Trophoblast cell (in vitro differentiated cells and primary cell): ENCODE data around the gene CNPY1.
"Not testable (repeated sequence)": the region's sequence is repeated elsewhere in the genome, so short reads cannot be mapped to it uniquely, and the experiment has no call there.

Experiments used
- DNase-seq, 2 donors: peaks; one replicate each; pipeline ENCODE4 v3.0.0-alpha.2; 2016
- H2AFZ ChIP-seq: 2 replicates; pipeline ENCODE4 v1.6.1; 2013; ENCODE audit warnings: low read length, moderate library complexity, mild to moderate bottlenecking; ENCODE audit not compliant: insufficient read depth, poor library complexity
- H2AK5ac ChIP-seq: 2 replicates; pipeline ENCODE4 v1.6.1; 2013; ENCODE audit warnings: mild to moderate bottlenecking, low read length
- H2BK120ac ChIP-seq: 2 replicates; pipeline ENCODE4 v1.6.1; 2013; ENCODE audit warnings: low read length, mild to moderate bottlenecking, moderate library complexity; ENCODE audit not compliant: insufficient read depth, poor library complexity
- H2BK12ac ChIP-seq: 2 replicates; pipeline ENCODE4 v1.6.1; 2013; ENCODE audit warnings: mild to moderate bottlenecking, low read length, moderate library complexity
- H2BK5ac ChIP-seq: 2 replicates; pipeline ENCODE4 v1.6.1; 2013; ENCODE audit warnings: low read length, low read depth, moderate library complexity, mild to moderate bottlenecking; ENCODE audit not compliant: poor library complexity
- H3K14ac ChIP-seq: 2 replicates; pipeline ENCODE4 v1.6.1; 2013; ENCODE audit warnings: mild to moderate bottlenecking, low read length
- H3K18ac ChIP-seq: 2 replicates; pipeline ENCODE4 v1.6.1; 2013; ENCODE audit warnings: mild to moderate bottlenecking, low read length
- H3K23ac ChIP-seq: 2 replicates; pipeline ENCODE4 v1.6.1; 2013; ENCODE audit warnings: low read length
- H3K27ac ChIP-seq: 2 replicates; pipeline ENCODE4 v1.5.1; 2013; ENCODE audit warnings: low read depth, mild to moderate bottlenecking, inconsistent platforms, low read length, moderate library complexity
- H3K27me3 ChIP-seq: 2 replicates; pipeline ENCODE4 v1.6.1; 2013; ENCODE audit warnings: inconsistent platforms, mild to moderate bottlenecking, low read length, moderate library complexity; ENCODE audit not compliant: insufficient read depth
- H3K36me3 ChIP-seq, 2 experiments: 1 replicate in 1 of 2; 2 replicates in 1 of 2; pipeline ENCODE4 v1.6.1; 2013; ENCODE audit warnings: low read length in 2 of 2, mild to moderate bottlenecking in 2 of 2, moderate library complexity in 1 of 2; ENCODE audit not compliant: insufficient read depth in 2 of 2, control insufficient read depth in 1 of 2
- H3K4ac ChIP-seq: 2 replicates; pipeline ENCODE4 v1.6.1; 2013; ENCODE audit warnings: low read depth, mild to moderate bottlenecking, low read length, moderate library complexity
- H3K4me1 ChIP-seq, 2 experiments: 1 replicate in 1 of 2; 2 replicates in 1 of 2; pipeline ENCODE4 v1.6.1; 2013; ENCODE audit warnings: low read length in 2 of 2, mild to moderate bottlenecking in 2 of 2, moderate library complexity in 1 of 2; ENCODE audit not compliant: insufficient read depth in 2 of 2, control insufficient read depth in 1 of 2
- H3K4me2 ChIP-seq: 2 replicates; pipeline ENCODE4 v1.6.1; 2013; ENCODE audit warnings: inconsistent platforms, mild to moderate bottlenecking, low read length, moderate library complexity
- H3K4me3 ChIP-seq: 2 replicates; pipeline ENCODE4 v1.5.1; 2013; ENCODE audit warnings: mild to moderate bottlenecking, low read depth, low read length, inconsistent platforms
- H3K79me1 ChIP-seq: one replicate; pipeline ENCODE4 v1.6.1; 2013; ENCODE audit warnings: low read length
- H3K79me2 ChIP-seq: 2 replicates; pipeline ENCODE4 v1.6.1; 2013; ENCODE audit warnings: low read length, mild to moderate bottlenecking; ENCODE audit not compliant: control insufficient read depth, insufficient read depth, poor library complexity
- H3K9ac ChIP-seq: 2 replicates; pipeline ENCODE4 v1.6.1; 2013; ENCODE audit warnings: mild to moderate bottlenecking, low read length
- H3K9me3 ChIP-seq: 2 replicates; pipeline ENCODE4 v1.6.1; 2013; ENCODE audit warnings: low read depth, mild to moderate bottlenecking, control low read depth, inconsistent platforms, low read length; ENCODE audit not compliant: insufficient read depth
- H4K12ac ChIP-seq: 2 replicates; pipeline ENCODE4 v1.6.1; 2013; ENCODE audit warnings: low read depth, mild to moderate bottlenecking, low read length, moderate library complexity
- H4K8ac ChIP-seq: 2 replicates; pipeline ENCODE4 v1.6.1; 2013; ENCODE audit warnings: low read depth, mild to moderate bottlenecking, low read length, moderate library complexity
- H4K91ac ChIP-seq: one replicate; pipeline ENCODE4 v1.6.1; 2013; ENCODE audit warnings: low read depth, mild to moderate bottlenecking, low read length, moderate library complexity
- WGBS: extraction: QIAGEN DNeasy Blood & Tissue Kit; methylation state at CpG from one replicate; pipeline ENCODE4 v1.1.7; 2013; ENCODE audit warnings: missing lambda C conversion rate; ENCODE audit not compliant: insufficient read length, insufficient coverage; ENCODE audit errors: extremely low coverage; 5-methylcytosine and 5-hydroxymethylcytosine counted together

CNPY1 gene

DNA sequence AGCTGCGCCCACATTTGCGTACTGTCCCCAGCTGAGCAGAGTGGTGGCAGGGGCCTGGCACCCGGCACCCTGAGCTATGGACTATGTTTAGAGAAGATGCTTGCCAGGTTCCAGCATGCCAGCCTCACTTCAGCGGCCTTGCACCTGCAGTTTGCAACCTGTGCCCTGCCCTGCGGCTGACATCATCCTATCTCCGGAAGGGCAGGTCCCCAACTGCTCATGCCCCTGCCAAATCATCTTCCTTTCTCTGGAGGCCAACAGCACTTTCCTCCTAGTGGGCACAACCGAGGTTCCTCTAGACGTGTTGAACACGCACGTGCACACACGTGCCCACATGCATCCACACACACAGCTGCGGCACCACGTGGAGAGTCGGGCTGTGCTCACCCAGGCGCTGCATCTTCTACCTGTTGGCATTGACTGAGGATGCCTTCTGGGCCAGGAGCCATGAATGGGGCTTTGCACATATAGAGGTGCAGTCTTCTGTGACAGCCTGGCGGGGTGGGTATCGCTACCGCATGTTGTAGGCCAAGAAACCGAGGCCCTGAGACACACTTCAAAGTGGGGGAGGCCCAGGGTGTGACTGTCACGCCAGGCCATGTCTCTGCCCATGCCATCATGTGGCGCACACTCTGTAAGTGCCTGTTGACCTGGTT, 24.5 kb downstream of the CNPY1 start:
- H4K12ac ChIP-seq = no peak overlapping the region
- H3K4me3 ChIP-seq = no peak overlapping the region
- no peak overlapping the region for H2BK12ac ChIP-seq
- no peak overlapping the region for H3K4ac ChIP-seq
- H3K23ac ChIP-seq = no peak overlapping the region
- no peaks in the 10 kb centered on the region for H3K79me2 ChIP-seq
- no peak overlapping the region for H3K4me2 ChIP-seq
- no peak overlapping the region for H4K91ac ChIP-seq
- no peak overlapping the region for H2AFZ ChIP-seq
- no peak overlapping the region for H3K14ac ChIP-seq
- H3K27ac ChIP-seq = no peak overlapping the region
- H2BK120ac ChIP-seq = no peak overlapping the region
- H3K18ac ChIP-seq = no peak overlapping the region
- no peak overlapping the region for H2BK5ac ChIP-seq
- H3K9me3 ChIP-seq = peaks cover 2% of the 10 kb centered on the region
- peaks cover 3% of the 10 kb centered on the region for H3K27me3 ChIP-seq
- H2AK5ac ChIP-seq = no peak overlapping the region
- WGBS = no CpG with 5 or more reads among the region's 21 CpGs
- no peak overlapping the region for H3K9ac ChIP-seq
- H3K36me3 ChIP-seq = no peaks in the 10 kb centered on the region
- H3K79me1 ChIP-seq = no peaks in the 10 kb centered on the region
- DNase-seq = no peak
- H4K8ac ChIP-seq = no peak overlapping the region
- no peaks in the 10 kb centered on the region for H3K4me1 ChIP-seq

DNA sequence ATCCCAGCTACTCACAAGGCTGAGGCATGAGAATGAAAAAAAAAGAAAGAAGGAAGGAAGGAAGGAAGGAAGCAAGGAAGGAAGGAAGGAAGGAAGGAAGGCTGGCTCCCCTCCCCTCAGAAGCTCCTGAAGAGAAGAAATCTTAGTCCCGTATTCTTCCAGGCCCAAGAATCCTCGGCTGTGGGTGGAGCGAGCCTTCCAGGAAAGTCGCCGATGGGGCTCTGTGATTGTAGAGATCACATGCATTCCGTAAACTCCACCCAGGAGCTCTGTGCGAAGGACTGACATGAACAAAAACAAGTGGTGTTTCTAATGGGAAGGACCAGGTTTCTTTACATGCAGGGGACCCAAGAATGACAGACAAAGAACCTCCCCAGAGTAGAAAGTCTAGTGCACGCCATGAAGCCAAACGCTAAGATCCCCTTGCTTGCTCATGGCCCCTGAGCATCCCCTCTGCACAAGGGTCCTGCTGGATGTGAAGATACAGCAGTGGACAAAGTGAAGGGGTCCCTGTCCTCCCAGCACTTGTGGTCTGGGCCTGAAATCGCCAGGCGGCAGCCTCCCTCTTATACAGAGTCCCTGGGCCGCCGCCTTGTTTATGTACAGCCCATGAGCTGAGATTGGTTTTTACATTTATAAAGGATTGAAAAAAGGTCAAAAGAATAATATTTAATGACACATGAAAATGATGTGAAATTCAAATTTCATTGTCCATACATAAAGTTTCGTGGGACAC, 25.2 kb downstream of the CNPY1 start:
- Histone ChIP-seq H3K9ac (no peak overlapping the region), H4K91ac (no peak overlapping the region), H2AFZ (no peak overlapping the region), H3K14ac (no peak overlapping the region), H4K12ac (no peak overlapping the region), H2BK12ac (no peak overlapping the region), H4K8ac (no peak overlapping the region), H3K18ac (no peak overlapping the region), H2BK5ac (no peak overlapping the region), H3K79me2 (no peaks in the 10 kb centered on the region), H3K4me1 (no peaks in the 10 kb centered on the region), H3K36me3 (no peaks in the 10 kb centered on the region), H3K23ac (no peak overlapping the region), H2BK120ac (no peak overlapping the region), H3K4me3 (no peak overlapping the region), H3K27me3 (peaks cover 3% of the 10 kb centered on the region), H2AK5ac (no peak overlapping the region), H3K79me1 (no peaks in the 10 kb centered on the region), H3K27ac (no peak overlapping the region), H3K4me2 (no peak overlapping the region), H3K4ac (no peak overlapping the region), H3K9me3 (peaks cover 4% of the 10 kb centered on the region)
- DNase-seq = no peak
- WGBS = no CpG with 5 or more reads among the region's 14 CpGs

GRCh38 chr7:155520114-155520513, 26.2 kb downstream of the CNPY1 start:
- H3K36me3 ChIP-seq = no peaks in the 10 kb centered on the region
- H4K8ac ChIP-seq = no peak overlapping the region
- peaks cover 7% of the 10 kb centered on the region for H3K27me3 ChIP-seq
- H3K79me1 ChIP-seq = no peaks in the 10 kb centered on the region
- no peak overlapping the region for H3K4me2 ChIP-seq
- H3K4me1 ChIP-seq = no peaks in the 10 kb centered on the region
- no peak overlapping the region for H4K12ac ChIP-seq
- H2AFZ ChIP-seq = no peak overlapping the region
- no peak overlapping the region for H3K14ac ChIP-seq
- no peak overlapping the region for H3K18ac ChIP-seq
- H2BK12ac ChIP-seq = no peak overlapping the region
- no peak overlapping the region for H3K23ac ChIP-seq
- H3K27ac ChIP-seq = no peak overlapping the region
- H2BK5ac ChIP-seq = no peak overlapping the region
- H3K4me3 ChIP-seq = no peak overlapping the region
- H3K9me3 ChIP-seq = peaks cover 4% of the 10 kb centered on the region
- no peaks in the 10 kb centered on the region for H3K79me2 ChIP-seq
- no peak overlapping the region for H2AK5ac ChIP-seq
- H2BK120ac ChIP-seq = no peak overlapping the region
- no peak overlapping the region for H4K91ac ChIP-seq
- DNase-seq = no peak
- no CpG with 5 or more reads among the region's 7 CpGs for WGBS
- H3K9ac ChIP-seq = no peak overlapping the region
- no peak overlapping the region for H3K4ac ChIP-seq

- not testable (repeated sequence) for H3K4me1 ChIP-seq, H3K23ac ChIP-seq, H3K14ac ChIP-seq, H3K4ac ChIP-seq, H3K9me3 ChIP-seq, H3K27me3 ChIP-seq, H4K91ac ChIP-seq, H3K4me3 ChIP-seq, H3K79me2 ChIP-seq, H4K8ac ChIP-seq, H3K18ac ChIP-seq, H3K36me3 ChIP-seq, H3K4me2 ChIP-seq, DNase-seq, H4K12ac ChIP-seq, H2BK120ac ChIP-seq, H3K9ac ChIP-seq, H2AK5ac ChIP-seq, H2AFZ ChIP-seq, H2BK12ac ChIP-seq, H2BK5ac ChIP-seq, H3K79me1 ChIP-seq, H3K27ac ChIP-seq
- no CpG with 5 or more reads among the region's 3 CpGs for WGBS
Observed at GRCh38 chr7:155519358-155519757, 27.0 kb downstream of the CNPY1 start.
